CD4-positive, alpha-beta T cell treated with Interferon alpha-2 for 1 hour (primary cell): ENCODE data around the gene P2RX4.
"Not testable (repeated sequence)": the region's sequence is repeated elsewhere in the genome, so short reads cannot be mapped to it uniquely, and the experiment has no call there.

ENCODE experiments used
- DNase-seq, 2 donors: peaks; one replicate each; pipeline ENCODE4 v3.0.0-alpha.2; 2020 to 2022

Gene P2RX4

GRCh38 chr12:121189619-121190155 lies 20.2 kb upstream of the P2RX4 start:
- DNase-seq = no peak

DNA sequence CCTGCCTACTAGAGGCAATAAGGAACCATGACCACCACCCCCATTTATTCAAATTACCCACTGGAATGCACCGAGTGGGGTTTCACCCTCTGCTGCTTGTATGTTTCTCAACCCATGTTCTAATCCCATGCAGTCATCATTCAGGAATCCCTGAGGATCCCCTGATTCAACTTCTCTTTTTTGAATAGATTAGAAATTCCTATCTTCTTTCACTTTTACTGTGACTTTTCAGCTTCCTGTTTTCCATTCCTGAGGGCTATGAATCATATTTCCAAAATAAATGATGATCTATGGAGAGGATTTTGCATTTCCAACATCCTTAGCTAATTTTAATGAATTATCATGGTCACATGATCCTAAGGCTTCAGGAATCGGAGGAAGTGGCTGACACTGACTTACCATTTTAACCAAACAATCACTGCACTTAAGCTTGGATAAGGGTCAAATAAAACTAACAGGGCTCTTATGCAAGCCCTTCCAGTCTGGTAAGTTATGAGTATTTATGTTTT lies 19.4 kb upstream of the P2RX4 start:
- peak in 1 of 2 donors; percentile 51 for DNase-seq

GRCh38 chr12:121191151-121191550 lies 18.8 kb upstream of the P2RX4 start:
- DNase-seq = no peak

DNA sequence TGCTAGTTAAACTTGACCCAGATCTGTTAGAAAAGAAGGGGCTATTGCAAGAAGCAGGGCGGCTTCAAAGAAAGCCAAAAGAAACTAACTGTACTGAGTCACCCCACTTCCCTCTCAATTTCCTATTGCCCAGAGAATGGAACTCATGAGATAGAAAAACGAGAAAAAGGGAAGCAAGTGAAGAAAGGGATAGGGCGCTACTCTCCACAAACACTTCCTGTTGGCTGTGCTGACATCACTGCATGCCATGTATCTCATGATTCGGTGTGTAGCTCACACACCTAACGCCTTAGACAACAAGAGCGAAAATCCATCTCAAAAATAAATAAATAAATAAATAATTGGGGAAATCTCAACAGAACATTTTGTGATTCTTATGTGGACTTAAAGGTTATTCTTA lies 13.0 kb upstream of the P2RX4 start:
- DNase-seq = peak; percentile 21 to 52

- no peak for DNase-seq
Measured at GRCh38 chr12:121198949-121199348, 11.0 kb upstream of the P2RX4 start.

GRCh38 chr12:121201140-121201539 lies 8.8 kb upstream of the P2RX4 start:
- DNase-seq = not testable (repeated sequence)

- no peak for DNase-seq
Measured at GRCh38 chr12:121202407-121203355, 7.2 kb upstream of the P2RX4 start.

- DNase-seq = no peak
Measured at GRCh38 chr12:121203482-121203881, 6.4 kb upstream of the P2RX4 start.

- DNase-seq = no peak
Measured at GRCh38 chr12:121205491-121205890, 4.4 kb upstream of the P2RX4 start.

- not testable (repeated sequence) for DNase-seq
Measured at GRCh38 chr12:121208571-121208970, 1.4 kb upstream of the P2RX4 start.

- no peak for DNase-seq
Measured at GRCh38 chr12:121209221-121209620, 708 bp upstream of the P2RX4 start.

GRCh38 chr12:121212875-121213274 lies 2.9 kb downstream of the P2RX4 start:
- no peak for DNase-seq

DNA sequence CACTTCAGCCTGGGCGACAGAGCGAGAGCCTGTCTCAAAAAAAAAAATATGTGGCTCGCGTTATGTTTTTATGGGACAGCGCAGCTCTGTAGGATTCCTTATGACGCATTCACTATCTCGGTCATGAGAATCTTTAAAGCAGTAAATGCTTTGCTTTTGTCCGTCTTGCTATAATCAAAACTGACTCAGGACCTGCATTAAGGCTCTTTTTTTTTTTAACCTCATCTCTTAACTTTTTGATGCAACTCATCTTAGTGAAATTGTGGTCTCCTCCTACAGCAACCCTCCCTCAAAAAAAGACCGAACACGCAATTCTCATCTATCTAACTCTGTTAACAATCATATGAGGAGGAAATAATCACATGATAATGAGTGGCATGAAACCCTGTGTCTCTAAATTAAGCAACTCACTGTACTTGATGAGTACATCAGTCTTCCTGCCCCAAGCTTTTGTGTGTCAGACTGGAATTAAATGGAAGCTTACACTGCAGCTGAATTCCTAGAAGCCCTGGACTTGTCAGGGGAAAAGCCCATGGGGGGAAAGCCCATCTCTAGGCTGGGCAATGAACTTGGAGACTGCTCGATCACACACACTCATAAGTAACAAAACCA lies 4.3 kb downstream of the P2RX4 start:
- peak; percentile 53 to 72 for DNase-seq

GRCh38 chr12:121214855-121215745 lies 5.2 kb downstream of the P2RX4 start:
- peak; percentile 30 to 52 for DNase-seq

- no peak for DNase-seq
Measured at GRCh38 chr12:121216102-121216501, 6.2 kb downstream of the P2RX4 start.

- no peak for DNase-seq
Measured at GRCh38 chr12:121217063-121217462, 7.1 kb downstream of the P2RX4 start.

DNA sequence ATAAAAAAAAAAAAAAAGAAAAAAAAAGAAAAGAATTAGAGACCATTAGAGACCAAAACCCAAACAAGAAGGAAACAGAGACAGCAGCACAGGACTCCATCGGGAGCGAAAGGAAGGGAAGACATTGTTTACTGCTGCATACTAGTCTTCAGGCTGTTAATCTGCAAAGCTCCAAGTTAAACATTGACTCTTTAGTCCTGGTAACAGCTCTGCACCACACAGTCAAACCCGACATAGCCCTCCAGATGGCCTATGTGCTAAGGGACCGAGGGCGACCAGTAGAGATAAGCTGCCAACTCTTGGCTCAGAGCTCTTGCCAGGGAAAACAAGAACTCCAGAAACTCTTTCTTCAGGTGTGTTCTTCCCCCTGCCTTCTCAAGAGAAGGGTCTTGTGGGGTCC lies 7.8 kb downstream of the P2RX4 start:
- DNase-seq = no peak

DNA sequence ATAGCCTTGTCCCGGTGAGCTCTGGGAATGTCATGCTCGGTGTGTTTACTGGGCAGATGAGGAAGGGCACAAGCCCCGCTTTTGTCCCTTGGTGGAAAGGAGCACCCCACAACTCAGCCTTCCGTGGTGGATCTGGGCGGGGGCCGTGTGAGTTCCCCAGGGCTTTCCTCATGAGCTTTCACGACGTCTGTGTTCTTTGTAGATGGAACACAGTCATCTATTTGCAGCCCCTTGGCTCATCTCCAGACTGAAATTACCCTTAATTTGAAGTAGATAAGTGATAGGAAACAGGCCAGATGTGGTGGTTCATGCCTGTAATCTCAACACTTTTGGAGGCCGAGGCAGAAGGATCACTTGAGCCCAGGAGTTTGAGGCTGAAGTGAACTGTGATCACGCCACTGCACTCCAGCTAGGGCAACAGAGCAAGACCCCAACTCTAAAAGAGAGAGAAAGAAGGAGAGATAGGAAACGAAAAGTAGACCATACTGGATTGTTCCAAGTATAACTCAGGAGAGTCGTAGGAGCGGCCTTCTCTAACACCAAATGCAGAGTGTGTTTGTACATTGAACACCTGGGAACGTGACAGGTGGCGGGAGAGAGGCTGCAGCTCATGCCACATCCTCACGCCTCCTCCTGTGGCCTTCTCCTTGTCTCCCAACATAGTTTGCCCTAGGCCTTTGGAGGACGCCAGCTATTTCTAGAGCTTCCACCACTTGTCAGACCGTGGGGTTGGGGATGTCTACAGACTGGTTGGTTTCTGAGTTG lies 8.8 kb downstream of the P2RX4 start:
- no peak for DNase-seq

GRCh38 chr12:121219353-121219986 lies 9.5 kb downstream of the P2RX4 start:
- DNase-seq = no peak

DNA sequence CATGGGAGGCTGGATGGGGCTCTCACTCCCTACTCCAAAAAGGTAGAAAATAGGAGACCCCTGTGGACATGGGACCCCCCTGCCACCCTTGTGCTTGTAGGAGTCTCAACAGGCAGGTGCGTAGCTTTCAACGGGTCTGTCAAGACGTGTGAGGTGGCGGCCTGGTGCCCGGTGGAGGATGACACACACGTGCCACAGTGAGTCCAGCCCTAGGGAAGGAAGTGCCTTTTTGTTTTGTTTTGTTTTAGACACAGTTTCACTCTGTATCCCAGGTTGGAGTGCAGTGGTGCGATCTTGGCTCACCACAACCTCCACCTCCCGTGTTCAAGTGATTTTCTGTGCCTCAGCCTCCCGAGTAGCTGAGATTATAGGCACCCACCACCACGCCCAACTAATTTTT lies 12.9 kb downstream of the P2RX4 start:
- peak; percentile 21 to 40 for DNase-seq
